HG03460 (cell line): ENCODE results near the gene ACE2.
"Not testable (repeated sequence)": the region's sequence is repeated elsewhere in the genome, so short reads cannot be mapped to it uniquely, and the experiment has no call there.

Experiments
- ATAC-seq: cut with Tn5 transposase; IDR thresholded peaks from one replicate; pipeline ENCODE4 v1.9.1; 2021; ENCODE audit not compliant: unreplicated experiment

The ACE2 gene

GRCh38 chrX:15600745-15601144, at the start of gene ACE2:
TSS of gene ACE2 (minus strand) at chrX:15600960. CDS start at chrX:15600911, 49 bp downstream.
- no peak for ATAC-seq

- ATAC-seq = not testable (repeated sequence)
Measured at GRCh38 chrX:15647510-15647909, 46.8 kb upstream of the ACE2 start.

GRCh38 chrX:15646543-15646942, 45.8 kb upstream of the ACE2 start:
- no peak for ATAC-seq

- no peak for ATAC-seq
Measured at GRCh38 chrX:15646031-15646430, 45.3 kb upstream of the ACE2 start.

- ATAC-seq = no peak
Measured at GRCh38 chrX:15645266-15645665, 44.5 kb upstream of the ACE2 start.

GRCh38 chrX:15644560-15644872, 43.8 kb upstream of the ACE2 start:
- ATAC-seq = no peak

GRCh38 chrX:15643786-15644559, 43.2 kb upstream of the ACE2 start:
- no peak for ATAC-seq

GRCh38 chrX:15631637-15632036, 30.9 kb upstream of the ACE2 start:
- ATAC-seq = no peak

GRCh38 chrX:15623054-15623453, 22.3 kb upstream of the ACE2 start:
- no peak for ATAC-seq

GRCh38 chrX:15619053-15619755, 18.4 kb upstream of the ACE2 start:
- ATAC-seq = no peak

- ATAC-seq = no peak
Measured at GRCh38 chrX:15617111-15617510, 16.4 kb upstream of the ACE2 start.

- no peak for ATAC-seq
Measured at GRCh38 chrX:15616531-15616930, 15.8 kb upstream of the ACE2 start.

- no peak for ATAC-seq
Measured at GRCh38 chrX:15607067-15607466, 6.3 kb upstream of the ACE2 start.

GRCh38 chrX:15606136-15606535, 5.4 kb upstream of the ACE2 start:
- ATAC-seq = no peak

- no peak for ATAC-seq
Measured at GRCh38 chrX:15605226-15605625, 4.5 kb upstream of the ACE2 start.

GRCh38 chrX:15602761-15603160, 2.0 kb upstream of the ACE2 start:
- ATAC-seq = no peak

GRCh38 chrX:15601932-15602331, 1.2 kb upstream of the ACE2 start:
- no peak for ATAC-seq

GRCh38 chrX:15600049-15600448, 711 bp downstream of the ACE2 start:
- no peak for ATAC-seq

GRCh38 chrX:15599461-15599860, 1.3 kb downstream of the ACE2 start:
- no peak for ATAC-seq

GRCh38 chrX:15598026-15598425, 2.7 kb downstream of the ACE2 start:
- no peak for ATAC-seq

GRCh38 chrX:15594371-15594770, 6.4 kb downstream of the ACE2 start:
- no peak for ATAC-seq
